ENCODE measurements around the gene QRSL1. TPM values are rescaled to one million over a fixed set of nuclear protein-coding genes. Genes with fewer than 3 reads are reported as not detected.

The QRSL1 gene
- polyA plus RNA-seq, 1 donor from 2014 or later = 20.0 TPM

DNA sequence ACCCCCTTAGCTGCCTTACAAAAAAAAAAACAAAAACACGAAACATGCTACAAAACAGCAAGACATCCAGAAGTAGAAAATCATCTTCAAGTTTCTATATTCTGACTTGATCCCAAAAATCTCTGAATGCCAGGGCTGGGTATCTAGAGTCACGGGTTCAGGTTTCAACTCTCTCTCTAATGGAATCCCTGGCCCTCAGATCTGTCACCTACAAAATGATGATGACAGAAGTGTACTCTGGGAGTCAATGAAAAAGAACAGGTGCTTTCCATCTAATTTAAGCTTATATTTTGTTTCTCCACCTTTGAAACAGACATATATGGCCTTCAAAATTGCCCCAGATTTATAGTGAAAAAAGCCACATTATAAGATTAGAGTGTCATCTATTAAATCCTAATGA is 18.3 kb upstream of the QRSL1 start:
- H3K9me3 ChIP-seq (ENCODE audit: low read length) = no peaks in the 10 kb centered on the region
- H3K4me3 ChIP-seq (ENCODE audit: low read length) = no peak overlapping the region
- no peaks in the 10 kb centered on the region for H3K79me2 ChIP-seq (replicated peaks; ENCODE audit: insufficient read depth, low read length)
- TF ChIP-seq SMC3 (conservative IDR thresholded peaks at IDR 0.05; ENCODE audit: poor library complexity) (no peak), RAD21 (conservative IDR thresholded peaks at IDR 0.05) (no peak), EP300 (conservative IDR thresholded peaks at IDR 0.05; ENCODE audit: poor library complexity, severe bottlenecking) (no peak), MXI1 (conservative IDR thresholded peaks at IDR 0.05; ENCODE audit: poor library complexity, severe bottlenecking) (no peak), EZH2 (IDR thresholded peaks at IDR 0.05; ENCODE audit: borderline replicate concordance, insufficient read depth, low read length, poor library complexity, severe bottlenecking) (no peak), TAF1 (IDR thresholded peaks at IDR 0.05; ENCODE audit: low read depth) (no peak), POLR2AphosphoS5 (IDR thresholded peaks at IDR 0.05) (no peak)
- TF ChIP-seq, protein P1, sequence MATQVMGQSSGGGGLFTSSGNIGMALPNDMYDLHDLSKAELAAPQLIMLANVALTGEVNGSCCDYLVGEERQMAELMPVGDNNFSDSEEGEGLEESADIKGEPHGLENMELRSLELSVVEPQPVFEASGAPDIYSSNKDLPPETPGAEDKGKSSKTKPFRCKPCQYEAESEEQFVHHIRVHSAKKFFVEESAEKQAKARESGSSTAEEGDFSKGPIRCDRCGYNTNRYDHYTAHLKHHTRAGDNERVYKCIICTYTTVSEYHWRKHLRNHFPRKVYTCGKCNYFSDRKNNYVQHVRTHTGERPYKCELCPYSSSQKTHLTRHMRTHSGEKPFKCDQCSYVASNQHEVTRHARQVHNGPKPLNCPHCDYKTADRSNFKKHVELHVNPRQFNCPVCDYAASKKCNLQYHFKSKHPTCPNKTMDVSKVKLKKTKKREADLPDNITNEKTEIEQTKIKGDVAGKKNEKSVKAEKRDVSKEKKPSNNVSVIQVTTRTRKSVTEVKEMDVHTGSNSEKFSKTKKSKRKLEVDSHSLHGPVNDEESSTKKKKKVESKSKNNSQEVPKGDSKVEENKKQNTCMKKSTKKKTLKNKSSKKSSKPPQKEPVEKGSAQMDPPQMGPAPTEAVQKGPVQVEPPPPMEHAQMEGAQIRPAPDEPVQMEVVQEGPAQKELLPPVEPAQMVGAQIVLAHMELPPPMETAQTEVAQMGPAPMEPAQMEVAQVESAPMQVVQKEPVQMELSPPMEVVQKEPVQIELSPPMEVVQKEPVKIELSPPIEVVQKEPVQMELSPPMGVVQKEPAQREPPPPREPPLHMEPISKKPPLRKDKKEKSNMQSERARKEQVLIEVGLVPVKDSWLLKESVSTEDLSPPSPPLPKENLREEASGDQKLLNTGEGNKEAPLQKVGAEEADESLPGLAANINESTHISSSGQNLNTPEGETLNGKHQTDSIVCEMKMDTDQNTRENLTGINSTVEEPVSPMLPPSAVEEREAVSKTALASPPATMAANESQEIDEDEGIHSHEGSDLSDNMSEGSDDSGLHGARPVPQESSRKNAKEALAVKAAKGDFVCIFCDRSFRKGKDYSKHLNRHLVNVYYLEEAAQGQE (IDR thresholded peaks at IDR 0.05; ENCODE audit: borderline replicate concordance) = no peak
- TF ChIP-seq, protein P2, sequence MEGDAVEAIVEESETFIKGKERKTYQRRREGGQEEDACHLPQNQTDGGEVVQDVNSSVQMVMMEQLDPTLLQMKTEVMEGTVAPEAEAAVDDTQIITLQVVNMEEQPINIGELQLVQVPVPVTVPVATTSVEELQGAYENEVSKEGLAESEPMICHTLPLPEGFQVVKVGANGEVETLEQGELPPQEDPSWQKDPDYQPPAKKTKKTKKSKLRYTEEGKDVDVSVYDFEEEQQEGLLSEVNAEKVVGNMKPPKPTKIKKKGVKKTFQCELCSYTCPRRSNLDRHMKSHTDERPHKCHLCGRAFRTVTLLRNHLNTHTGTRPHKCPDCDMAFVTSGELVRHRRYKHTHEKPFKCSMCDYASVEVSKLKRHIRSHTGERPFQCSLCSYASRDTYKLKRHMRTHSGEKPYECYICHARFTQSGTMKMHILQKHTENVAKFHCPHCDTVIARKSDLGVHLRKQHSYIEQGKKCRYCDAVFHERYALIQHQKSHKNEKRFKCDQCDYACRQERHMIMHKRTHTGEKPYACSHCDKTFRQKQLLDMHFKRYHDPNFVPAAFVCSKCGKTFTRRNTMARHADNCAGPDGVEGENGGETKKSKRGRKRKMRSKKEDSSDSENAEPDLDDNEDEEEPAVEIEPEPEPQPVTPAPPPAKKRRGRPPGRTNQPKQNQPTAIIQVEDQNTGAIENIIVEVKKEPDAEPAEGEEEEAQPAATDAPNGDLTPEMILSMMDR (IDR thresholded peaks at IDR 0.05; ENCODE audit: poor library complexity, severe bottlenecking) = no peak
- H3K9me2 ChIP-seq (ENCODE audit: insufficient read depth, low read length) = no peaks in the 10 kb centered on the region
- no peaks in the 10 kb centered on the region for H3K27me3 ChIP-seq (ENCODE audit: insufficient read depth, low read depth, low read length)
- H3K36me3 ChIP-seq (ENCODE audit: insufficient read depth, low read length) = peaks cover 3% of the 10 kb centered on the region
- no peak overlapping the region for H2AFZ ChIP-seq (ENCODE audit: low read depth, low read length)
- H4K20me1 ChIP-seq (ENCODE audit: insufficient read depth) = no peaks in the 10 kb centered on the region
- H3K4me2 ChIP-seq (ENCODE audit: low read length) = no peak overlapping the region
- no peaks in the 10 kb centered on the region for H3F3A ChIP-seq (ENCODE audit: insufficient read depth, low read length, poor library complexity, severe bottlenecking)
- H3K27ac ChIP-seq (ENCODE audit: low read length) = no peak overlapping the region
- no peak overlapping the region for H3K9ac ChIP-seq (ENCODE audit: low read length)

DNA sequence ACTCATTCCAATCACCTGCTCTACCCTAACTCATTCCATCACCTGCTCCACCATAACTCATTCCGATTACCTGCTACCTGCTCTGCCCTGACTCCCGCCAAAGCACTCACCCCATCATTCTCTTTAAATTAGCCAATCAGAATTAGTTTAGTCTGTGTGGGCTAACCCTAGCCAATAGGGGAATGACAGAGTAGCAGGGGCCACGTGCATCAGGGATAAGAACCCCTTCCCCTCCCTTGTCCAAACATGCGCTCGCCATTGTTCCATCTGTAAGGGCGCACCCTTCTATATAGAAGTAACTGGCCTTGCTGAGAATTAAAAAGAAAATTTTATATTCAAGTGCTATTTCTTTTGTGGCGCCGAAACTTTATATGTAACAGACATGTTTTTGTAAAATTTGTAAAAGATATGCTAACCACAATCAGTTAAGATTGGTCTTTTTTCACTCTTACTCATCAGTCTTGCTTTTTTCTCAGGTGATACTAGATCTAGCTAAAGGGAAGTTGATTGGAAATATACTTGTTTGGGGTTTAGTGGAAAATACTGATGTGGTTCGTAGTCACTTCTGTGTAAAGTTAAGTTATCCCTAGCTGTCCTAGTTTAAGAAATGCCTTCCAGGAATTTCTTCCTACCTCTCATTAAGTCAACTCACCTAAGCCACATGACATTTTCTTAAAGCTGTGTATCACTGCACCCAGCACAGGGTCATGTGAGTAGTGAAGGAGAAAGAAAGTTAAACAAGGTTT is 16.5 kb upstream of the QRSL1 start:
- Histone ChIP-seq H4K20me1 (ENCODE audit: insufficient read depth) (no peaks in the 10 kb centered on the region), H3K27ac (ENCODE audit: low read length) (no peak overlapping the region), H3K9ac (ENCODE audit: low read length) (no peak overlapping the region)

More for the DNA sequence above, 16.5 kb upstream of the QRSL1 start:
- Histone ChIP-seq H2AFZ (ENCODE audit: low read depth, low read length) (no peak overlapping the region), H3K27me3 (ENCODE audit: insufficient read depth, low read depth, low read length) (no peaks in the 10 kb centered on the region), H3K4me3 (ENCODE audit: low read length) (no peak overlapping the region), H3K9me3 (ENCODE audit: low read length) (no peaks in the 10 kb centered on the region), H3F3A (ENCODE audit: insufficient read depth, low read length, poor library complexity, severe bottlenecking) (no peaks in the 10 kb centered on the region), H3K4me2 (ENCODE audit: low read length) (no peak overlapping the region), H3K9me2 (ENCODE audit: insufficient read depth, low read length) (no peaks in the 10 kb centered on the region), H3K79me2 (replicated peaks; ENCODE audit: insufficient read depth, low read length) (no peaks in the 10 kb centered on the region), H3K36me3 (ENCODE audit: insufficient read depth, low read length) (peaks cover 3% of the 10 kb centered on the region)
- TF ChIP-seq POLR2AphosphoS5 (IDR thresholded peaks at IDR 0.05) (no peak), EZH2 (IDR thresholded peaks at IDR 0.05; ENCODE audit: borderline replicate concordance, insufficient read depth, low read length, poor library complexity, severe bottlenecking) (no peak), SMC3 (conservative IDR thresholded peaks at IDR 0.05; ENCODE audit: poor library complexity) (no peak), EP300 (conservative IDR thresholded peaks at IDR 0.05; ENCODE audit: poor library complexity, severe bottlenecking) (no peak), TAF1 (IDR thresholded peaks at IDR 0.05; ENCODE audit: low read depth) (no peak), MXI1 (conservative IDR thresholded peaks at IDR 0.05; ENCODE audit: poor library complexity, severe bottlenecking) (no peak), RAD21 (conservative IDR thresholded peaks at IDR 0.05) (no peak)
- TF ChIP-seq, protein P2 (IDR thresholded peaks at IDR 0.05; ENCODE audit: poor library complexity, severe bottlenecking) = no peak

Measured in neural cell (in vitro differentiated cells).